HEK293 (cell line): ENCODE measurements around the gene EFNA2.

Experiments used
- CTCF ChIA-PET: fragments of 350-600 bp; formaldehyde crosslinking; extraction: SDS; loops from one replicate; lab custom pipeline; 2021; ENCODE audit warnings: antibody characterized with exemption; lab: Yijun Ruan, JAX
- POLR2A ChIA-PET: fragments of 300-600 bp; formaldehyde crosslinking; extraction: SDS; loops from one replicate; lab custom pipeline; 2020; ENCODE audit warnings: antibody characterized with exemption, inconsistent platforms; lab: Yijun Ruan, JAX
- H3K27ac ChIP-seq: fragments of 200-500 bp; sonication (Bioruptor generic); 2 replicates; pipeline ENCODE4 v1.5.1; 2014; ENCODE audit warnings: low read depth, low read length, control low read depth, inconsistent platforms; ENCODE audit errors: extremely low read depth
- H3K36me3 ChIP-seq, 2 experiments: fragments of 200-500 bp in 1 of 2; sonication (Bioruptor generic) in 1 of 2; 1 replicate in 1 of 2; 2 replicates in 1 of 2; pipeline ENCODE4 v1.5.1; 2014 to 2017; ENCODE audit warnings: inconsistent platforms in 2 of 2, low read length in 2 of 2; ENCODE audit not compliant: control insufficient read depth in 2 of 2, insufficient read depth in 1 of 2
- H3K4me1 ChIP-seq: fragments of 200-500 bp; sonication (Bioruptor generic); 2 replicates; pipeline ENCODE4 v1.5.1; 2014; ENCODE audit warnings: mild to moderate bottlenecking, low read length, inconsistent platforms; ENCODE audit not compliant: control insufficient read depth, insufficient read depth
- H3K4me3 ChIP-seq: 2 replicates; pipeline ENCODE4 v1.5.1; 2011; ENCODE audit warnings: low read depth, mild to moderate bottlenecking, control low read depth, low read length, moderate library complexity
- H3K9me3 ChIP-seq: fragments of 200-500 bp; sonication (Bioruptor generic); 2 replicates; pipeline ENCODE4 v1.5.1; 2014; ENCODE audit warnings: low read depth, low read length, inconsistent platforms; ENCODE audit not compliant: control insufficient read depth, insufficient read depth
- BCL11A ChIP-seq: fragments of 450-650 bp; formaldehyde crosslinking; IDR thresholded peaks from 2 replicates; pipeline ENCODE4 v1.5.1; 2016; ENCODE audit warnings: low read depth, missing biosample characterization, missing genetic modification characterization
- BCL11B ChIP-seq: fragments of 450-650 bp; formaldehyde crosslinking; IDR thresholded peaks from 2 replicates; pipeline ENCODE4 v1.5.1; 2016; ENCODE audit warnings: low read depth, missing biosample characterization, missing genetic modification characterization
- CTCF ChIP-seq: fragments of 450-650 bp; formaldehyde crosslinking; IDR thresholded peaks from 2 replicates; pipeline ENCODE4 v1.5.1; 2016; ENCODE audit warnings: missing biosample characterization, missing genetic modification characterization
- GLIS1 ChIP-seq: fragments of 450-650 bp; formaldehyde crosslinking; IDR thresholded peaks from 2 replicates; pipeline ENCODE4 v1.5.1; 2016; ENCODE audit warnings: missing biosample characterization, missing genetic modification characterization
- HIC1 ChIP-seq: fragments of 450-650 bp; formaldehyde crosslinking; IDR thresholded peaks from 2 replicates; pipeline ENCODE4 v1.5.1; 2016; ENCODE audit warnings: missing biosample characterization, missing genetic modification characterization
- SCRT2 ChIP-seq: fragments of 450-650 bp; formaldehyde crosslinking; IDR thresholded peaks from 2 replicates; pipeline ENCODE4 v1.5.1; 2016; ENCODE audit warnings: missing biosample characterization, missing genetic modification characterization
- ZBTB10 ChIP-seq: fragments of 450-650 bp; formaldehyde crosslinking; IDR thresholded peaks from 2 replicates; pipeline ENCODE4 v1.5.1; 2016; ENCODE audit warnings: missing biosample characterization, missing genetic modification characterization
- ZNF10 ChIP-seq: fragments of 450-650 bp; formaldehyde crosslinking; IDR thresholded peaks from 2 replicates; pipeline ENCODE4 v1.5.1; 2017; ENCODE audit warnings: missing biosample characterization, missing genetic modification characterization
- ZNF596 ChIP-seq: fragments of 450-650 bp; IDR thresholded peaks from 2 replicates; pipeline ENCODE4 v1.5.0; 2018; ENCODE audit warnings: missing biosample characterization, mild to moderate bottlenecking, missing genetic modification characterization, moderate library complexity
- ZSCAN5A ChIP-seq: fragments of 450-650 bp; formaldehyde crosslinking; IDR thresholded peaks from 2 replicates; pipeline ENCODE4 v1.5.1; 2016; ENCODE audit warnings: missing biosample characterization, missing genetic modification characterization

The EFNA2 gene

GRCh38 chr19:1283207-1283916, 2.3 kb upstream of the EFNA2 start:
- POLR2A ChIA-PET = interaction anchor here (0.6 to 3.3 kb wide), 6 partner anchors 8 to 166 kb away, joined by 3 to 25 read pairs (median 4); partner anchors contain the start of genes CIRBP and FAM174C
- CTCF ChIA-PET = interaction anchor here (0.8 to 1.7 kb wide), 3 partner anchors 17 to 39 kb away, joined by 3 to 7 read pairs (median 5); no protein-coding TSS in a partner anchor

GRCh38 chr19:1283917-1284292, 1.8 kb upstream of the EFNA2 start:
- H3K27ac ChIP-seq = no peak overlapping the region
- H3K36me3 ChIP-seq = peaks cover 0 to 15% of the 10 kb centered on the region in 2 experiments; a peak in 1 of 3 replicates
- no peak overlapping the region for H3K4me3 ChIP-seq
- CTCF ChIA-PET = interaction anchor here (0.6 to 1.7 kb wide), 4 partner anchors 18 to 609 kb away, joined by 3 to 7 read pairs (median 4); no protein-coding TSS in a partner anchor
- TF ChIP-seq ZSCAN5A (tag by site-specific recombination) = no peak
- POLR2A ChIA-PET = interaction anchor here (1.0 to 3.3 kb wide), 5 partner anchors 9 to 32 kb away, joined by 3 to 25 read pairs (median 3); partner anchors contain the start of genes CIRBP and FAM174C
- H3K9me3 ChIP-seq = no peaks in the 10 kb centered on the region
- H3K4me1 ChIP-seq = peaks cover 5% of the 10 kb centered on the region

More at GRCh38 chr19:1283207-1283916, 2.3 kb upstream of the EFNA2 start:
- Histone ChIP-seq H3K4me3 (no peak overlapping the region), H3K9me3 (no peaks in the 10 kb centered on the region), H3K27ac (no peak overlapping the region), H3K4me1 (peaks cover 5% of the 10 kb centered on the region), H3K36me3 (peaks cover 0 to 18% of the 10 kb centered on the region in 2 experiments; a peak in 1 of 3 replicates)
- peak; percentile 36 for TF ChIP-seq GLIS1 (tag by site-specific recombination)
- no peak for TF ChIP-seq ZBTB10 (tag by site-specific recombination)
- no peak for TF ChIP-seq ZNF596
- no peak for TF ChIP-seq CTCF (tag by site-specific recombination)
- TF ChIP-seq BCL11B (tag by site-specific recombination) = peak; percentile 58; the same call in 1 of the 2 replicates
- TF ChIP-seq HIC1 = 0 out of 2 replicates have a peak, but pooled peaks have one; percentile 8
- TF ChIP-seq BCL11A (tag by site-specific recombination) = no peak
- 0 out of 2 replicates have a peak, but pooled peaks have one; percentile 16 for TF ChIP-seq SCRT2 (tag by site-specific recombination)
- peak; percentile 57; the same call in 1 of the 2 replicates for TF ChIP-seq ZNF10 (tag by site-specific recombination)
